NCI-H1694 (cell line): Measurements from ENCODE around the gene TEAD1.

Experiments
- DNase-seq: peaks from one replicate; lab custom pipeline; 2025; lab: John Stamatoyannopoulos, UW

Gene TEAD1

GRCh38 chr11:12789054-12789453 is 114.8 kb downstream of the TEAD1 start:
- DNase-seq: no peak

GRCh38 chr11:12789596-12790215 is 115.5 kb downstream of the TEAD1 start:
- peak; percentile 76 for DNase-seq

GRCh38 chr11:12790861-12791616 is 116.8 kb downstream of the TEAD1 start:
- DNase-seq: no peak

- DNase-seq: no peak
These were observed 117.8 kb downstream of the TEAD1 start for GRCh38 chr11:12792018-12792417.

- no peak for DNase-seq
These were observed 118.4 kb downstream of the TEAD1 start for GRCh38 chr11:12792590-12792989.

GRCh38 chr11:12793065-12793464 is 118.8 kb downstream of the TEAD1 start:
- DNase-seq: no peak

GRCh38 chr11:12793506-12793905 is 119.3 kb downstream of the TEAD1 start:
- DNase-seq: no peak

GRCh38 chr11:12794576-12795230 is 120.5 kb downstream of the TEAD1 start:
- DNase-seq: no peak

GRCh38 chr11:12797996-12798395 is 123.8 kb downstream of the TEAD1 start:
- DNase-seq: no peak

- DNase-seq: no peak
These were observed 124.4 kb downstream of the TEAD1 start for GRCh38 chr11:12798609-12799011.

- no peak for DNase-seq
These were observed 125.2 kb downstream of the TEAD1 start for GRCh38 chr11:12799334-12799835.

- DNase-seq: peak; percentile 27
These were observed 125.9 kb downstream of the TEAD1 start for GRCh38 chr11:12800032-12800671.

- DNase-seq: no peak
These were observed 126.7 kb downstream of the TEAD1 start for GRCh38 chr11:12800871-12801270.

GRCh38 chr11:12801976-12802375 is 127.8 kb downstream of the TEAD1 start:
- DNase-seq: no peak

- DNase-seq: no peak
These were observed 128.3 kb downstream of the TEAD1 start for GRCh38 chr11:12802418-12803085.

- no peak for DNase-seq
These were observed 129.0 kb downstream of the TEAD1 start for GRCh38 chr11:12803086-12803826.

- DNase-seq: no peak
These were observed 131.9 kb downstream of the TEAD1 start for GRCh38 chr11:12806113-12806512.

GRCh38 chr11:12807621-12808020 is 133.4 kb downstream of the TEAD1 start:
- no peak for DNase-seq

GRCh38 chr11:12808519-12808918 is 134.3 kb downstream of the TEAD1 start:
- DNase-seq: no peak

- no peak for DNase-seq
These were observed 135.1 kb downstream of the TEAD1 start for GRCh38 chr11:12809364-12809763.

GRCh38 chr11:12809864-12810567 is 135.8 kb downstream of the TEAD1 start:
- no peak for DNase-seq
